ENCODE data around the gene PHKA2. TPM values are rescaled to one million over a fixed set of nuclear protein-coding genes. Genes with fewer than 3 reads are reported as not detected.
"Not testable (repeated sequence)": the region's sequence is repeated elsewhere in the genome, so short reads cannot be mapped to it uniquely, and the experiment has no call there.

The PHKA2 gene
- total RNA-seq, 1 donor from 2014 or later: 20.8 TPM

DNA sequence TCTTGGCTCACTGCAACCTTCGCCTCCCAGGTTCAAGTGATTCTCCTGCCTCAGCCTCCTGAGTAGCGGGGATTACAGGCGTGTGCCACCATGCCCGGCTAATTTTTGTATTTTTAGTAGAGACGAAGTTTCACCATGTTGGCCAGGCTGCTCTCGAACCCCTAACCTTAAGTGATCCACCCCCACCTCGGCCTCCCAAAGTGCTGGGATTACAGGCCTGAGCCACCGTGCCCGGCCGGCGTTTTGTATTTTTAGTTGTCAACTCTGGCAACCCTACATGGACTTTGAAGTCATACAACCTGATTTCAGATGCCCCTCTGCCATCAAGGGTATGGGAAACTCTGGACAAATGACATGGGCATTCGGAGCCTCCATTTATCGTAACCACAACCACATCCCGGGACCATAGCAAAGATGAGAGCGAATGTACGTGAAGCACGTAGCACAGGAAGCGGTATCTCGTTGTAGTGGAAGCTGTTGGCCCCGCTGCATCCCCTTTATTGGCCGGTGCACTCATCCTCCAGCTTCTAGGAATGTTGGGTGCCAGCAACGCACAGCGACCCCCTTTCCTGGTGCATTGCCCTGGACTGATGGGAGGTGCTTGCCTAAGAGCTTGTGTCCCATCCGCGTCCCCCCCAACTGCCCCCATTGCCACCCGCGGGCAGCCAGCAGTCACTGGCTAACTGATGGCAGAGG is 109.2 kb downstream of the PHKA2 start:
- DNase-seq (ENCODE audit: low spot score in 2 of 2): no peak
- no peak for FAIRE-seq

DNA sequence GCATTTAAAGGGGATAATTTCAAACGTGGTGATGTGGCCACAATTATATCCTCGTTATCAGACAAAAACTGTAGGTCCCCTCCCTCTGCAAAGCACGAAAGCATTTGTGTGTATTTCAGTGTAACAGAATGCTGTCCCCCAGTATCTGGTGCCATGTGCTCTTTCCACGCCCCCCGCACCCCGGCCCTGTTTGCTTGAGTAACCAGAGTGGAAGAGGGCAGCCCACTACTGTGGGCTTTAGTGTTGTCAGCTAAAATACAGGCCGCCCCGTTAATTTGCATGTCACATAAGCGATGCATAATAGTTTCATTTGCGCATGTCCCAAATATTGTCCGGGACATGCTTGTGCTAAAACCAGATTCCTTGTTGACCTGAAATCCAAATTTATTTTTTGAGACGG is 110.1 kb downstream of the PHKA2 start:
- FAIRE-seq (no peak), DNase-seq (ENCODE audit: low spot score in 2 of 2) (no peak)

DNA sequence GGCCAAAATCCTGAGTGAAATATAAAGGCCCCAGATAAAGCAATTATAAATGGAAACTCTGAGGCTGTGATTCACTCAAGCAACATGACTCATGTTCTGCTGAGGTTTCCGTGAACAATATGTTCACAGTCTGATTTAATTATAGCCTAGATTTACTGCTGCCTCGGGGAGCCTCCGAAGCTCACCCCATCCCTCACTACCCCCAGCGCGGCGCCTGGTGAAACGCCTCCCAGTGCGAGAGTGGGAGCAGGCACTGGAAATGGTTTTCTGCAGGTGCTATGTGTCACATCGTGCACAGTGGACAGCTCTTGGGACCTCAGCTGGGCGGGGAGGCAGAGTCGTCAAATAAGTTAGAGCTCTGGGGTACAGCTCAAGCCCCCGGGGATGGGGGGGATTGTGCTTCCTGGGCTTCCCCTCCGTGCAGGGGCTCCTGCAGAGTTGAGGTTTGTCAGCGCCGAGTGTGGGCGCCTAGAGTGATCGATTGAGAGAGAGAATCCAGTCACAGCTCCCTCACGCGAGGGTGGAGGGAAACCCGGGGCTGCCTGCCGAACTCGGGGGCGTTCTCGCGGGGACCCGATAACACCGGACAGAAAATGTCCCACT is 110.6 kb downstream of the PHKA2 start:
- no peak for FAIRE-seq
- no peak for DNase-seq (ENCODE audit: low spot score in 2 of 2)

DNA sequence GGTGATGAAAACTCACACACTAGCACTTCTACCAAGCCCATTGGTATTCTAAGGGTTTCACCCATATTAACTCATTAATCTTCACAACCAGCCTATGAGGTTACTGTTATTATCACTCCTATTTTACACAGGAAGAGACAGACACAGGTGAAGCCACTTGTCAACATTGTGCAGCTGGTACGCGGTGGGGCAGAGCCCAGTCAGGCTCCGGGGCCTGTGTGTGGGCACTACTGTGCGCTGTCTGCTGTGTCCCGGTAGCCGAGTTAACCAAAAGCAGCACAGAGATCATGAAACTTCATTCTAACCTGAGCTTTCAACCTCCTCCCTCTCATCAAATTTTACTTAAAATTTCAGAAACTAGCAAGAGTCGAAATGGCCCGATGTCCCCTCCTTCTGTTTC is 111.3 kb downstream of the PHKA2 start:
- no peak for FAIRE-seq

DNA sequence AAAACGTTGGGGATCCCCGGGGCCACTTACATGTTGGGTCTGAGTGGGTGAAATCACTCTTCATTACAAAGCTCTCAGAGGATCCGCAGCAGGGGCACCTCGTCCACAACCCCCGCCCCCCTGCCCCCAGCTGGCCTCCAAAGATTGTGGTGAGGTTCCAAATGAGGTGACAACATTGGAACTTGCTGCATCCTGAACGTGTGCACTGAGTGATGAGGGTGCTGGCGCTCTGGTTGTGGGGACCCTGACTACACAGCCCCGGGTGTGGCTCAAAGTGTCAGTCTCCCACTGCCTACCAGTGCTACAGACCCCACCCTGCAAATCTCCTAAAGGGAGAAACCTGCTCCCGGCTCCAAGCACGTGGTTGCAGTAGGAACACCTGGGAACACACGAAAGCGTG is 111.9 kb downstream of the PHKA2 start:
- DNase-seq (ENCODE audit: low spot score in 2 of 2): no peak
- no peak for FAIRE-seq

More for the DNA sequence above, 111.3 kb downstream of the PHKA2 start:
- DNase-seq (ENCODE audit: low spot score in 2 of 2): no peak

DNA sequence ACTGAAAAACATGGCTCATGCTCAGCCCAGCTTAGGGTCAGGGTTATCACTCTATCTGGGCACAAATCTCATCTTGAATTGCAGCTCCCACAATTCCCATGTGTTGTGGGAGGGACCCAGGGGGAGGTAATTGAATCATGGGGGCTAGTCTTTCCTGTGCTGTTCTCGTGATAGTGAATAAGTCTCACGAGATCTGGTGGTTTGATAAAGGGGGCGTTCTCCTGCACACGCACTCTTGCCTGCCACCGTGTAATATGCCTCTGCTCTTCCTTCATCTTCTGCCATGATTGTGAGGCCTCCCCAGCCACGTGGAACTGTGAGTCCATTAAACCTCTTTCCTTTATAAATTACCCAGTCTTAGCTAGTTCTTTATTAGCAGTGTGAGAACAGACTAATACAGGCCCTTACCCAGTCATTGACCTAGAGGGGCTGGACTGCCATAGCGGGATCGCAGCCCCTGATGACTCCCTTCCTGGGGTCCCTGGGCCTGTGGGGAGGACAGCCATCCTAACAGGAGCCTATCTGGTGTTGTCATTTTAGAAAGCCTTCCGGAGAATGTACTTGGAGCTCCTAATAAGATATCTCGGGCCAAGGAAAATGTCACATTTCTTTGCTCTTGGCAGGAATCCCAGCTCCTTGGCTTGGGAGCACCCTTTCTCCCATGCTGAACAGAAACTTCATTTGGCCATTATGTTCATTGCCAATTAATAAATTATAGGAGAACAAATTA is 112.6 kb downstream of the PHKA2 start:
- FAIRE-seq (no peak), DNase-seq (ENCODE audit: low spot score in 2 of 2) (no peak)

DNA sequence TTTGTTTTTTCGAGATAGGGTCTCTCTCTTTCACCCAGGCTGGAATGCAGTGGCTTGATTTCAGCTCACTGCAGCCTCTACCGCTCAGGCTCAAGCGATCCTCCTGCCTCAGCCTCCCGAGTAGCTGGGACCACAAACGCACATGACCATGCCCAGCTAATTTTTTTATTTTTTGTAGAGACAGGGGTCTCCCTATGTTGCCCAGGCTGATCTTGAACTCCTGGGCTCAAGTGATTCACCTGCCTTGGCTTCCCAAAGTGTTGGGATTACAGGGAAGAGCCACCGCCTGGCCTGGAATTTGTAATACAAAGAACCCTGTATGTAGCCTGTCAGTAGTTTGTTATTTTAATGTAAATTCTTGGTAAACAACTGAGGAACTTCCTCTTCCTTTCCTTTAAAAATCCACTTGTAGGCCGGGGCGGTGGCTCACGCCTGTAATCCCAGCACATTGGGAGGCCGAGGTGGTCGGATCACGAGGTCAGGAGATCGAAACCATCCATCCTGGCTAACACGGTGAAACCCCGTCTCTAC is 119.5 kb downstream of the PHKA2 start:
- no peak for FAIRE-seq
- no peak for DNase-seq (ENCODE audit: low spot score in 2 of 2)

DNA sequence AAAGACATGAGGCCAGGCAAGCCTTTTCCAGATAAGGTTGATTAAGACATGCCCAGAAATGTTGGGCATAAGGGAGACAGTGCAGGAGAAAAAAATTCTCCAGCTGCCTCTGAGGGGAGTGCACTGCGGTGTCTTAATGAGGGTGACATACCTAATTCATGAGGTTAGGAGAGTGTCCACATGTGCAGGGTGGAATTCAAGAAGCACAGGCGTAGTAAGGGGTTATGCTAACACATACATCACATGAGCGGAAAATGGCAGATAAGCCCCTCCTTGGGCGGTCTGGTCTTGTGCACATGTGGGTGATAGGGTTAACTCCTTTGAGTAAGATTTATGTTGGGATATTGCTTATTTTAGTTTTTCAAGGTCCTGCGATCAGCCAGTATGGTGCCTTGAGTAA is 122.4 kb downstream of the PHKA2 start:
- FAIRE-seq (no peak), DNase-seq (ENCODE audit: low spot score in 2 of 2) (no peak)

DNA sequence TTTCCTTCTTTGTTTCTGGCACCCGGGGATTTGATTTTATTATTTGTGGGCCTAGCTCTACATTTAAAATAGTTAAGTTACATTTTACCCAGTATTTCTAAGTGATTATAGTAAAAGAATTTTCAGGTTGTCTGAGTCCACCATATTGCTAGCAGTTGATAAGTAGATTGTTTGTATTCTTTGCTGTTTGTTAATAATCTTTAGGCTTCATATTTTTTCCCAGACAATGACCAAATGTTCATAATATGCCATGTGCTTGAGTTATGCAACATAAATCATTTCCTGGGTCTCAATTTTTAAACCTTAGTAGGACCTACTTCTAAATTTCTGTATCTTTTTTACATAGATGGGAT is 127.3 kb downstream of the PHKA2 start:
- DNase-seq (ENCODE audit: low spot score in 2 of 2): no peak
- FAIRE-seq: no peak

DNA sequence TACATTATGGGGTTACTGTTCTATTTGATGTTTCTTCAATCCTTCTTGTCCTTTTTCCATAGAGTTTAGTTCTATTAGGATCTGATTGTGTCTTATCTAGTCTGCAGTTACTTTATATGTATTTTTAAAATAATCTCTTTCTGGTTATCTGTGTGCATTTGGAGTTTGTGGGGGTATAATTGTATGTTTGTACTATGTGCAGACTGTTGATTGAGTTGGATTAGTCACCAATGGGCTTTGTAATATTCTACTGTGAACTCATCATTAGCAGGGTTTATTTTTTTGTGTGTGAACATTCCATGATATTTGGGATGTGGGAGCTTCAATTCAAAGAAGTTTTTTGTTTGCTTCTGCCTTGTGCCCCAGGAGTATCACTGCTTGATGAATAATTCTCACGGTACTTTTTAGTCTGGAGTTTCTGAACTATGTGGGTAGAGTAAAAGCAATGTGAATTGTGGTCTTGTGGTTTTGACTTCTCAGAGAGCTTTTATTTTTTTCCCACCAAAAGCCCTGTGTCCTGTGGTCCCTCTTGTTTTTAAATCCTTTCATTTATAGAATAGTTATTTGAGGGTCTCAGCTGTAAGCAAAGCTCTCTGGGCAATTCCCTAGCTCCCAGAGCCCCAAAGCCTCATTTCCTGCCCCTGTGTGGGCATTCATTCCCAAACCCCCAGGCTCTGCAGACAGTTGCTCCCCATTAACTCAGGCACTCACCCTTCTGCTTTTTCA is 127.8 kb downstream of the PHKA2 start:
- FAIRE-seq (no peak), DNase-seq (ENCODE audit: low spot score in 2 of 2) (no peak)

DNA sequence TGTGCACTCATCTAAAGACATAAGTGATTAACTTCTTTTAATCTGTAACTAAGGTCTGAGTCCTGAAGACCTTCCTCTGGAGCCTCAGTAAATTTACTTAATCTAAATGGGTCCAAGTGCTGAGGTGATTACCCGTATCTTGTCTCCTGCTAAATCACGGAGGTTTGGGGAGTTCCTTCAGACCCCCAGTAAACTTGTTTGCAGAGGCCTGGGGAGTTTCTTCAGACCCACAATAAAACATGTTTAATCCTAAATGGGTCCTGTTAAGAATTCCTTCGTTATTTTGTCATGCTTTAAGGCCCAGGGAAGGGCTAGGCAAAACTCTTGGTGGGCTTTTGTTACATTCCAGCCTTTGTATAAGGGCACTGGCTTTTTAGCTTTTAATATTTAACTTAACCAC is 136.0 kb downstream of the PHKA2 start:
- not testable (repeated sequence) for DNase-seq (ENCODE audit: low spot score in 2 of 2); FAIRE-seq

Small RNA genes lying within 50 kb of the gene (small RNA-seq; reads per million reads assigned to genes)
- gene RN7SL48P: not detected

Other genes starting within 250 kb of the PHKA2 start
- gene ADGRG2, start 138.4 kb upstream of the PHKA2 start, total RNA-seq: 2.4 TPM